ENCODE results near the gene PRPF6.

The PRPF6 gene

GRCh38 chr20:64072498-64073063, 91.6 kb downstream of the PRPF6 start:
- no peaks in the 10 kb centered on the region for H3K27me3 ChIP-seq (ENCODE audit: control insufficient read depth in 1 of 2, insufficient read depth in 2 of 2, low read length in 2 of 2)
- no peaks in the 10 kb centered on the region for H3K4me1 ChIP-seq (ENCODE audit: insufficient read depth, low read length)
- no peak overlapping the region for H3K27ac ChIP-seq (ENCODE audit: low read depth, low read length)
- no peak overlapping the region for H3K9ac ChIP-seq (ENCODE audit: low read length)
- H3K36me3 ChIP-seq (ENCODE audit: insufficient read depth, low read length) = peaks cover 5% of the 10 kb centered on the region
- H3K4me3 ChIP-seq (ENCODE audit: low read depth in 1 of 2, low read length in 2 of 2) = no peak overlapping the region
- no peaks in the 10 kb centered on the region for H3K9me3 ChIP-seq (ENCODE audit: low read length)

- Histone ChIP-seq H3K27ac (ENCODE audit: low read depth, low read length) (no peak overlapping the region), H3K9me3 (ENCODE audit: low read length) (no peaks in the 10 kb centered on the region), H3K4me3 (ENCODE audit: low read depth in 1 of 2, low read length in 2 of 2) (no peak overlapping the region), H3K27me3 (ENCODE audit: control insufficient read depth in 1 of 2, insufficient read depth in 2 of 2, low read length in 2 of 2) (peaks cover 0 to 4% of the 10 kb centered on the region in 2 donors), H3K4me1 (ENCODE audit: insufficient read depth, low read length) (peaks cover 3% of the 10 kb centered on the region), H3K36me3 (ENCODE audit: insufficient read depth, low read length) (peaks cover 5% of the 10 kb centered on the region), H3K9ac (ENCODE audit: low read length) (no peak overlapping the region)
Measured at GRCh38 chr20:64073476-64074183, 92.7 kb downstream of the PRPF6 start.

- Histone ChIP-seq H3K27me3 (ENCODE audit: control insufficient read depth in 1 of 2, insufficient read depth in 2 of 2, low read length in 2 of 2) (peaks cover 0 to 7% of the 10 kb centered on the region in 2 donors), H3K9me3 (ENCODE audit: low read length) (no peaks in the 10 kb centered on the region), H3K36me3 (ENCODE audit: insufficient read depth, low read length) (peaks cover 5% of the 10 kb centered on the region), H3K4me3 (ENCODE audit: low read depth in 1 of 2, low read length in 2 of 2) (no peak overlapping the region), H3K27ac (ENCODE audit: low read depth, low read length) (no peak overlapping the region), H3K4me1 (ENCODE audit: insufficient read depth, low read length) (peaks cover 9% of the 10 kb centered on the region), H3K9ac (ENCODE audit: low read length) (no peak overlapping the region)
Measured at GRCh38 chr20:64074184-64074789, 93.4 kb downstream of the PRPF6 start.

GRCh38 chr20:64074963-64075362, 94.0 kb downstream of the PRPF6 start:
- Histone ChIP-seq H3K36me3 (ENCODE audit: insufficient read depth, low read length) (peaks cover 5% of the 10 kb centered on the region), H3K27me3 (ENCODE audit: control insufficient read depth in 1 of 2, insufficient read depth in 2 of 2, low read length in 2 of 2) (peaks cover 0 to 8% of the 10 kb centered on the region in 2 donors), H3K27ac (ENCODE audit: low read depth, low read length) (no peak overlapping the region), H3K4me3 (ENCODE audit: low read depth in 1 of 2, low read length in 2 of 2) (no peak overlapping the region), H3K9ac (ENCODE audit: low read length) (no peak overlapping the region), H3K4me1 (ENCODE audit: insufficient read depth, low read length) (peaks cover 11% of the 10 kb centered on the region), H3K9me3 (ENCODE audit: low read length) (no peaks in the 10 kb centered on the region)

GRCh38 chr20:64075556-64075955, 94.6 kb downstream of the PRPF6 start:
- Histone ChIP-seq H3K27me3 (ENCODE audit: control insufficient read depth in 1 of 2, insufficient read depth in 2 of 2, low read length in 2 of 2) (peaks cover 0 to 8% of the 10 kb centered on the region in 2 donors), H3K36me3 (ENCODE audit: insufficient read depth, low read length) (no peaks in the 10 kb centered on the region), H3K9me3 (ENCODE audit: low read length) (no peaks in the 10 kb centered on the region), H3K9ac (ENCODE audit: low read length) (no peak overlapping the region), H3K4me1 (ENCODE audit: insufficient read depth, low read length) (peaks cover 11% of the 10 kb centered on the region), H3K4me3 (ENCODE audit: low read depth in 1 of 2, low read length in 2 of 2) (no peak overlapping the region), H3K27ac (ENCODE audit: low read depth, low read length) (no peak overlapping the region)

GRCh38 chr20:64076061-64076997, 95.4 kb downstream of the PRPF6 start:
- no peaks in the 10 kb centered on the region for H3K9me3 ChIP-seq (ENCODE audit: low read length)
- H3K4me3 ChIP-seq (ENCODE audit: low read depth in 1 of 2, low read length in 2 of 2) = no peak overlapping the region
- no peaks in the 10 kb centered on the region for H3K36me3 ChIP-seq (ENCODE audit: insufficient read depth, low read length)
- peaks cover 0 to 8% of the 10 kb centered on the region in 2 donors for H3K27me3 ChIP-seq (ENCODE audit: control insufficient read depth in 1 of 2, insufficient read depth in 2 of 2, low read length in 2 of 2)
- H3K4me1 ChIP-seq (ENCODE audit: insufficient read depth, low read length) = peaks cover 11% of the 10 kb centered on the region
- H3K9ac ChIP-seq (ENCODE audit: low read length) = no peak overlapping the region
- H3K27ac ChIP-seq (ENCODE audit: low read depth, low read length) = no peak overlapping the region

- H3K4me3 ChIP-seq (ENCODE audit: low read depth in 1 of 2, low read length in 2 of 2) = no peak overlapping the region
- no peak overlapping the region for H3K9ac ChIP-seq (ENCODE audit: low read length)
- H3K9me3 ChIP-seq (ENCODE audit: low read length) = no peaks in the 10 kb centered on the region
- no peaks in the 10 kb centered on the region for H3K36me3 ChIP-seq (ENCODE audit: insufficient read depth, low read length)
- H3K27ac ChIP-seq (ENCODE audit: low read depth, low read length) = no peak overlapping the region
- H3K4me1 ChIP-seq (ENCODE audit: insufficient read depth, low read length) = peaks cover 11% of the 10 kb centered on the region
- H3K27me3 ChIP-seq (ENCODE audit: control insufficient read depth in 1 of 2, insufficient read depth in 2 of 2, low read length in 2 of 2) = peaks cover 0 to 8% of the 10 kb centered on the region in 2 donors
Measured at GRCh38 chr20:64077094-64077493, 96.2 kb downstream of the PRPF6 start.

GRCh38 chr20:64077541-64077875, 96.6 kb downstream of the PRPF6 start:
- Histone ChIP-seq H3K27ac (ENCODE audit: low read depth, low read length) (no peak overlapping the region), H3K9me3 (ENCODE audit: low read length) (no peaks in the 10 kb centered on the region), H3K4me3 (ENCODE audit: low read depth in 1 of 2, low read length in 2 of 2) (no peak overlapping the region), H3K36me3 (ENCODE audit: insufficient read depth, low read length) (no peaks in the 10 kb centered on the region), H3K27me3 (ENCODE audit: control insufficient read depth in 1 of 2, insufficient read depth in 2 of 2, low read length in 2 of 2) (peaks cover 0 to 8% of the 10 kb centered on the region in 2 donors), H3K4me1 (ENCODE audit: insufficient read depth, low read length) (peaks cover 11% of the 10 kb centered on the region), H3K9ac (ENCODE audit: low read length) (no peak overlapping the region)

- Histone ChIP-seq H3K27ac (ENCODE audit: low read depth, low read length) (no peak overlapping the region), H3K4me3 (ENCODE audit: low read depth in 1 of 2, low read length in 2 of 2) (peak overlapping the region in 1 of 2 donors; percentile 67), H3K27me3 (ENCODE audit: control insufficient read depth in 1 of 2, insufficient read depth in 2 of 2, low read length in 2 of 2) (peaks cover 0 to 11% of the 10 kb centered on the region in 2 donors), H3K36me3 (ENCODE audit: insufficient read depth, low read length) (no peaks in the 10 kb centered on the region), H3K4me1 (ENCODE audit: insufficient read depth, low read length) (peaks cover 14% of the 10 kb centered on the region), H3K9me3 (ENCODE audit: low read length) (no peaks in the 10 kb centered on the region), H3K9ac (ENCODE audit: low read length) (no peak overlapping the region)
Measured at GRCh38 chr20:64077876-64078551, 97.1 kb downstream of the PRPF6 start.

- Histone ChIP-seq H3K4me1 (ENCODE audit: insufficient read depth, low read length) (peaks cover 16% of the 10 kb centered on the region), H3K9me3 (ENCODE audit: low read length) (no peaks in the 10 kb centered on the region), H3K36me3 (ENCODE audit: insufficient read depth, low read length) (no peaks in the 10 kb centered on the region), H3K9ac (ENCODE audit: low read length) (no peak overlapping the region), H3K27ac (ENCODE audit: low read depth, low read length) (peak overlapping the region; percentile 72), H3K27me3 (ENCODE audit: control insufficient read depth in 1 of 2, insufficient read depth in 2 of 2, low read length in 2 of 2) (peaks cover 0 to 18% of the 10 kb centered on the region in 2 donors), H3K4me3 (ENCODE audit: low read depth in 1 of 2, low read length in 2 of 2) (peak overlapping the region; percentile 67 to 73)
Measured at GRCh38 chr20:64078934-64079272, 98.0 kb downstream of the PRPF6 start.
